C4-2B (cell line): ENCODE data around the gene NEO1.

ENCODE experiments used
- ZFX ChIP-seq: fragments of 450-650 bp; IDR thresholded peaks from 2 replicates; pipeline ENCODE4 v1.6.1; 2017
- TF ChIP-seq, protein P1 (sequence below): fragments of 450-650 bp; conservative IDR thresholded peaks from 2 replicates; pipeline ENCODE4 v1.5.1; 2017; ENCODE audit warnings: mild to moderate bottlenecking

DNA sequence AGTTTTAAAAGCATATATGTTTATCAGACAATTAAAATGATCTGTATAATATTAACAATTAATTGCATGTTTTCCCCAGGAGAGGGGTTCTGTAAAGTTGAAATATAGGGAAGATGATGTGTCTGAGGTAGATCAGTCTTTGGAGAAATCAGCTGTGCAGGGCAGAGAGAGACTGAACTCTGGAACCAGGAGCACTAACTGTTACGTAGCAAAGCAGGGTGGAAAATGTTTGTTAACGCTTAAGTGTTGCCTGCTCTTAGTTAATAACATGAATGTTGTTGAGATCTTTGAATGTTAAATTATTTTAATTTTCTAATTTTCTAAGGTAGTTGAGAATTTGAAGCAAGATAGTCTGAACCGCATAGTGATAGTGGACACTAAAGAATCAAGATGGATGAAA is 57.5 kb downstream of the NEO1 start:
- TF ChIP-seq, protein P1, sequence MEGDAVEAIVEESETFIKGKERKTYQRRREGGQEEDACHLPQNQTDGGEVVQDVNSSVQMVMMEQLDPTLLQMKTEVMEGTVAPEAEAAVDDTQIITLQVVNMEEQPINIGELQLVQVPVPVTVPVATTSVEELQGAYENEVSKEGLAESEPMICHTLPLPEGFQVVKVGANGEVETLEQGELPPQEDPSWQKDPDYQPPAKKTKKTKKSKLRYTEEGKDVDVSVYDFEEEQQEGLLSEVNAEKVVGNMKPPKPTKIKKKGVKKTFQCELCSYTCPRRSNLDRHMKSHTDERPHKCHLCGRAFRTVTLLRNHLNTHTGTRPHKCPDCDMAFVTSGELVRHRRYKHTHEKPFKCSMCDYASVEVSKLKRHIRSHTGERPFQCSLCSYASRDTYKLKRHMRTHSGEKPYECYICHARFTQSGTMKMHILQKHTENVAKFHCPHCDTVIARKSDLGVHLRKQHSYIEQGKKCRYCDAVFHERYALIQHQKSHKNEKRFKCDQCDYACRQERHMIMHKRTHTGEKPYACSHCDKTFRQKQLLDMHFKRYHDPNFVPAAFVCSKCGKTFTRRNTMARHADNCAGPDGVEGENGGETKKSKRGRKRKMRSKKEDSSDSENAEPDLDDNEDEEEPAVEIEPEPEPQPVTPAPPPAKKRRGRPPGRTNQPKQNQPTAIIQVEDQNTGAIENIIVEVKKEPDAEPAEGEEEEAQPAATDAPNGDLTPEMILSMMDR, result no peak
- TF ChIP-seq ZFX, result no peak
